Measurements from ENCODE around the gene ARHGEF25. TPM values are rescaled to one million over a fixed set of nuclear protein-coding genes. Genes with fewer than 3 reads are reported as not detected.
A peak's percentile ranks its signal among the peaks of the same experiment; 100 is the strongest.

ARHGEF25 gene
- total and polyA plus RNA-seq, 2 of the 13 experiments (the other 11 are each of a cell fraction or from before 2014, with no cell fraction given): 11.5 to 12.5 TPM

- TF ChIP-seq, protein P1, sequence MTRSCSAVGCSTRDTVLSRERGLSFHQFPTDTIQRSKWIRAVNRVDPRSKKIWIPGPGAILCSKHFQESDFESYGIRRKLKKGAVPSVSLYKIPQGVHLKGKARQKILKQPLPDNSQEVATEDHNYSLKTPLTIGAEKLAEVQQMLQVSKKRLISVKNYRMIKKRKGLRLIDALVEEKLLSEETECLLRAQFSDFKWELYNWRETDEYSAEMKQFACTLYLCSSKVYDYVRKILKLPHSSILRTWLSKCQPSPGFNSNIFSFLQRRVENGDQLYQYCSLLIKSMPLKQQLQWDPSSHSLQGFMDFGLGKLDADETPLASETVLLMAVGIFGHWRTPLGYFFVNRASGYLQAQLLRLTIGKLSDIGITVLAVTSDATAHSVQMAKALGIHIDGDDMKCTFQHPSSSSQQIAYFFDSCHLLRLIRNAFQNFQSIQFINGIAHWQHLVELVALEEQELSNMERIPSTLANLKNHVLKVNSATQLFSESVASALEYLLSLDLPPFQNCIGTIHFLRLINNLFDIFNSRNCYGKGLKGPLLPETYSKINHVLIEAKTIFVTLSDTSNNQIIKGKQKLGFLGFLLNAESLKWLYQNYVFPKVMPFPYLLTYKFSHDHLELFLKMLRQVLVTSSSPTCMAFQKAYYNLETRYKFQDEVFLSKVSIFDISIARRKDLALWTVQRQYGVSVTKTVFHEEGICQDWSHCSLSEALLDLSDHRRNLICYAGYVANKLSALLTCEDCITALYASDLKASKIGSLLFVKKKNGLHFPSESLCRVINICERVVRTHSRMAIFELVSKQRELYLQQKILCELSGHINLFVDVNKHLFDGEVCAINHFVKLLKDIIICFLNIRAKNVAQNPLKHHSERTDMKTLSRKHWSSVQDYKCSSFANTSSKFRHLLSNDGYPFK (CRISPR knock-in tag; IDR thresholded peaks at IDR 0.05; ENCODE audit: borderline replicate concordance): peak; percentile 49; the same call in 1 of the 2 replicates
- no peak for TF ChIP-seq PAWR (CRISPR knock-in tag; IDR thresholded peaks at IDR 0.05; ENCODE audit: borderline replicate concordance)
- no peak for TF ChIP-seq PLSCR1 (CRISPR knock-in tag; IDR thresholded peaks at IDR 0.05; ENCODE audit: borderline replicate concordance)
- 0 out of 2 replicates have a peak, but pooled peaks have one; percentile 49 for TF ChIP-seq TBP (CRISPR knock-in tag; IDR thresholded peaks at IDR 0.05)
- no peak for TF ChIP-seq MXI1 (IDR thresholded peaks at IDR 0.05; ENCODE audit: borderline replicate concordance, low read depth, low read length)
- no peak for TF ChIP-seq PHF20 (CRISPR knock-in tag; IDR thresholded peaks at IDR 0.05)
- 0 out of 2 replicates have a peak, but pooled peaks have one; percentile 36 for TF ChIP-seq ARNT2 (CRISPR knock-in tag; IDR thresholded peaks at IDR 0.05; ENCODE audit: low read depth)
- TF ChIP-seq REPIN1 (CRISPR knock-in tag; IDR thresholded peaks at IDR 0.05; ENCODE audit: borderline replicate concordance, low read depth): peak; percentile 29; the same call in 1 of the 2 replicates
- TF ChIP-seq DNMT1 (CRISPR knock-in tag; IDR thresholded peaks at IDR 0.05): no peak
- no peak for TF ChIP-seq GTF3A (CRISPR knock-in tag; conservative IDR thresholded peaks at IDR 0.05)
- no peak for TF ChIP-seq NAIF1 (CRISPR knock-in tag; IDR thresholded peaks at IDR 0.05; ENCODE audit: borderline replicate concordance)
- no peak for TF ChIP-seq ZNF569 (CRISPR knock-in tag; IDR thresholded peaks at IDR 0.05; ENCODE audit: borderline replicate concordance)
- TF ChIP-seq PHF8 (CRISPR knock-in tag; IDR thresholded peaks at IDR 0.05): no peak
- TF ChIP-seq ZNF841 (CRISPR knock-in tag; IDR thresholded peaks at IDR 0.05; ENCODE audit: borderline replicate concordance): no peak
- TF ChIP-seq ZNF256 (CRISPR knock-in tag; conservative IDR thresholded peaks at IDR 0.05): no peak
- no peak for TF ChIP-seq LRRFIP1 (CRISPR knock-in tag; conservative IDR thresholded peaks at IDR 0.05)
- no peak for TF ChIP-seq ZFP1 (CRISPR knock-in tag; IDR thresholded peaks at IDR 0.05)
- no peak for TF ChIP-seq EZH2 (conservative IDR thresholded peaks at IDR 0.05; ENCODE audit: low read depth, low read length)
- TF ChIP-seq ZIK1 (CRISPR knock-in tag; IDR thresholded peaks at IDR 0.05; ENCODE audit: borderline replicate concordance, low read depth): peak; percentile 75; the same call in 1 of the 2 replicates
- TF ChIP-seq ZBTB3 (CRISPR knock-in tag; IDR thresholded peaks at IDR 0.05; ENCODE audit: borderline replicate concordance, low read depth): no peak
- TF ChIP-seq CBFB (CRISPR knock-in tag; IDR thresholded peaks at IDR 0.05): no peak
- TF ChIP-seq ZNF572 (CRISPR knock-in tag; IDR thresholded peaks at IDR 0.05): no peak
- no peak for TF ChIP-seq LCORL (IDR thresholded peaks at IDR 0.05)
- TF ChIP-seq LCORL (CRISPR knock-in tag; IDR thresholded peaks at IDR 0.05): no peak
- no peak for TF ChIP-seq RFX5 (IDR thresholded peaks at IDR 0.05; ENCODE audit: low read depth, low read length)
Measured at GRCh38 chr12:57621497-57622292, 10.5 kb downstream of the ARHGEF25 start (continued).
